HL-60 (cell line): ENCODE data around the gene MCCC1.

Experiments
- DNase-seq, 2 experiments: peaks; one replicate each; pipeline ENCODE4 v3.0.0-alpha.2; 2010 to 2020; ENCODE audit warnings: low read depth in 1 of 2, low spot score in 1 of 2
- H3K27ac ChIP-seq: fragments of 250-450 bp; sonication (Bioruptor Pico); replicated peaks from 2 replicates; pipeline ENCODE4 v1.5.1; 2020; ENCODE audit warnings: mild to moderate bottlenecking, moderate library complexity
- H3K27me3 ChIP-seq: fragments of 250-450 bp; sonication (Bioruptor Pico); 2 replicates; pipeline ENCODE4 v1.5.1; 2021; ENCODE audit warnings: mild to moderate bottlenecking, moderate library complexity; ENCODE audit not compliant: insufficient read depth, poor library complexity, severe bottlenecking
- H3K4me3 ChIP-seq: replicated peaks from 2 replicates; pipeline ENCODE4 v1.5.1; 2011; ENCODE audit warnings: mild to moderate bottlenecking, control low read depth, low read length; ENCODE audit not compliant: insufficient read depth
- GABPA ChIP-seq: IDR thresholded peaks from 2 replicates; pipeline ENCODE4 v1.6.1; 2012; ENCODE audit warnings: low read depth
- POLR2AphosphoS5 ChIP-seq: IDR thresholded peaks from 2 replicates; pipeline ENCODE4 v1.6.1; 2012; ENCODE audit warnings: low read depth
- SPI1 ChIP-seq: IDR thresholded peaks from 2 replicates; pipeline ENCODE4 v1.6.1; 2012; ENCODE audit warnings: low read depth, mild to moderate bottlenecking, borderline replicate concordance
- TF ChIP-seq, protein P1 (sequence below): IDR thresholded peaks from 2 replicates; pipeline ENCODE4 v1.6.1; 2012; ENCODE audit warnings: low read depth; ENCODE audit not compliant: insufficient replicate concordance
- TF ChIP-seq, protein P2 (sequence below): IDR thresholded peaks from one replicate; pipeline ENCODE4 v1.5.1; 2011; ENCODE audit warnings: low read length, control low read depth, inconsistent platforms; ENCODE audit not compliant: insufficient read depth

The MCCC1 gene

DNA sequence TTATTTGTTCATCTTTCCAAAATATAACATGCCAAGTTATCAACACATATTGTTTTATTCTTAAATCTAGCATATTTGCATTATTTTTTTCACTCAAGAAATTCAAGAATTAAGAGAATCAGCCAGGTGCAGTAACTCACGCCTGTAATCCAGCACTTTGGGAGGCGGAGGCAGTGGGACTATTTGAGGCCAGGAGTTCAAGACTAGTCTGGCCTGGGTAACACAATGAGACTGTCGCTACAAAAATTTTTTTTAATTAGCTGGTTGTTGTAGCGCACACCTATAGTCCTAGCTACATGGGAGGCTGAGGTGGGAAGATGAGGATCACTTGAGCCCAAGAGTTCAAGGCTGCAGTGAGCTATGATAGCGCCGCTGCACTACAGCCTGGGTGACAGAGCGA, 129.4 kb downstream of the MCCC1 start:
- no peaks in the 10 kb centered on the region for H3K27me3 ChIP-seq
- TF ChIP-seq GABPA = no peak
- TF ChIP-seq, protein P1, sequence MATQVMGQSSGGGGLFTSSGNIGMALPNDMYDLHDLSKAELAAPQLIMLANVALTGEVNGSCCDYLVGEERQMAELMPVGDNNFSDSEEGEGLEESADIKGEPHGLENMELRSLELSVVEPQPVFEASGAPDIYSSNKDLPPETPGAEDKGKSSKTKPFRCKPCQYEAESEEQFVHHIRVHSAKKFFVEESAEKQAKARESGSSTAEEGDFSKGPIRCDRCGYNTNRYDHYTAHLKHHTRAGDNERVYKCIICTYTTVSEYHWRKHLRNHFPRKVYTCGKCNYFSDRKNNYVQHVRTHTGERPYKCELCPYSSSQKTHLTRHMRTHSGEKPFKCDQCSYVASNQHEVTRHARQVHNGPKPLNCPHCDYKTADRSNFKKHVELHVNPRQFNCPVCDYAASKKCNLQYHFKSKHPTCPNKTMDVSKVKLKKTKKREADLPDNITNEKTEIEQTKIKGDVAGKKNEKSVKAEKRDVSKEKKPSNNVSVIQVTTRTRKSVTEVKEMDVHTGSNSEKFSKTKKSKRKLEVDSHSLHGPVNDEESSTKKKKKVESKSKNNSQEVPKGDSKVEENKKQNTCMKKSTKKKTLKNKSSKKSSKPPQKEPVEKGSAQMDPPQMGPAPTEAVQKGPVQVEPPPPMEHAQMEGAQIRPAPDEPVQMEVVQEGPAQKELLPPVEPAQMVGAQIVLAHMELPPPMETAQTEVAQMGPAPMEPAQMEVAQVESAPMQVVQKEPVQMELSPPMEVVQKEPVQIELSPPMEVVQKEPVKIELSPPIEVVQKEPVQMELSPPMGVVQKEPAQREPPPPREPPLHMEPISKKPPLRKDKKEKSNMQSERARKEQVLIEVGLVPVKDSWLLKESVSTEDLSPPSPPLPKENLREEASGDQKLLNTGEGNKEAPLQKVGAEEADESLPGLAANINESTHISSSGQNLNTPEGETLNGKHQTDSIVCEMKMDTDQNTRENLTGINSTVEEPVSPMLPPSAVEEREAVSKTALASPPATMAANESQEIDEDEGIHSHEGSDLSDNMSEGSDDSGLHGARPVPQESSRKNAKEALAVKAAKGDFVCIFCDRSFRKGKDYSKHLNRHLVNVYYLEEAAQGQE = no peak
- TF ChIP-seq, protein P2, sequence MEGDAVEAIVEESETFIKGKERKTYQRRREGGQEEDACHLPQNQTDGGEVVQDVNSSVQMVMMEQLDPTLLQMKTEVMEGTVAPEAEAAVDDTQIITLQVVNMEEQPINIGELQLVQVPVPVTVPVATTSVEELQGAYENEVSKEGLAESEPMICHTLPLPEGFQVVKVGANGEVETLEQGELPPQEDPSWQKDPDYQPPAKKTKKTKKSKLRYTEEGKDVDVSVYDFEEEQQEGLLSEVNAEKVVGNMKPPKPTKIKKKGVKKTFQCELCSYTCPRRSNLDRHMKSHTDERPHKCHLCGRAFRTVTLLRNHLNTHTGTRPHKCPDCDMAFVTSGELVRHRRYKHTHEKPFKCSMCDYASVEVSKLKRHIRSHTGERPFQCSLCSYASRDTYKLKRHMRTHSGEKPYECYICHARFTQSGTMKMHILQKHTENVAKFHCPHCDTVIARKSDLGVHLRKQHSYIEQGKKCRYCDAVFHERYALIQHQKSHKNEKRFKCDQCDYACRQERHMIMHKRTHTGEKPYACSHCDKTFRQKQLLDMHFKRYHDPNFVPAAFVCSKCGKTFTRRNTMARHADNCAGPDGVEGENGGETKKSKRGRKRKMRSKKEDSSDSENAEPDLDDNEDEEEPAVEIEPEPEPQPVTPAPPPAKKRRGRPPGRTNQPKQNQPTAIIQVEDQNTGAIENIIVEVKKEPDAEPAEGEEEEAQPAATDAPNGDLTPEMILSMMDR = no peak
- DNase-seq = no peak
- H3K4me3 ChIP-seq = no peak overlapping the region
- H3K27ac ChIP-seq = no peak overlapping the region

DNA sequence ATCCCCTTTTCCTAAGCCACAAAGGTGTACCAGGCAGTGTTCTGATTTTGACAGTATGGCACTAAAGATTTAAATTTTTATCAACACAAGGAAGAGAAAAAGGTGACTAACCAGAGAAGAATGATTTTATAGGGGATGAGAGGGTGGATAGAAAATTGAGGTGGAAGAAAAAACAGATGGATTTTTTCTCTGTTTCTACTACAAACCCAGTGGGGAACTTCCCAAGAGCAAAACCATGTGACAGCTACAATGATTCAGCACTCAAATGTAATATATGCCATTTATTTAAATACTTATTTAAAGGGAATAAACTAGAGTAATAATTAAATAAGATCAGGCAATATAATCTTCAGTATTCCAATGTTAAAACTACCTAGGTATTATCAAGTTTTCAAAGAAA, 130.0 kb downstream of the MCCC1 start:
- TF ChIP-seq POLR2AphosphoS5 (no peak), GABPA (no peak), SPI1 (no peak)
- TF ChIP-seq, protein P2 = no peak
- TF ChIP-seq, protein P1 = no peak
- no peak for DNase-seq
- no peak overlapping the region for H3K4me3 ChIP-seq
- no peak overlapping the region for H3K27ac ChIP-seq
- H3K27me3 ChIP-seq = no peaks in the 10 kb centered on the region

DNA sequence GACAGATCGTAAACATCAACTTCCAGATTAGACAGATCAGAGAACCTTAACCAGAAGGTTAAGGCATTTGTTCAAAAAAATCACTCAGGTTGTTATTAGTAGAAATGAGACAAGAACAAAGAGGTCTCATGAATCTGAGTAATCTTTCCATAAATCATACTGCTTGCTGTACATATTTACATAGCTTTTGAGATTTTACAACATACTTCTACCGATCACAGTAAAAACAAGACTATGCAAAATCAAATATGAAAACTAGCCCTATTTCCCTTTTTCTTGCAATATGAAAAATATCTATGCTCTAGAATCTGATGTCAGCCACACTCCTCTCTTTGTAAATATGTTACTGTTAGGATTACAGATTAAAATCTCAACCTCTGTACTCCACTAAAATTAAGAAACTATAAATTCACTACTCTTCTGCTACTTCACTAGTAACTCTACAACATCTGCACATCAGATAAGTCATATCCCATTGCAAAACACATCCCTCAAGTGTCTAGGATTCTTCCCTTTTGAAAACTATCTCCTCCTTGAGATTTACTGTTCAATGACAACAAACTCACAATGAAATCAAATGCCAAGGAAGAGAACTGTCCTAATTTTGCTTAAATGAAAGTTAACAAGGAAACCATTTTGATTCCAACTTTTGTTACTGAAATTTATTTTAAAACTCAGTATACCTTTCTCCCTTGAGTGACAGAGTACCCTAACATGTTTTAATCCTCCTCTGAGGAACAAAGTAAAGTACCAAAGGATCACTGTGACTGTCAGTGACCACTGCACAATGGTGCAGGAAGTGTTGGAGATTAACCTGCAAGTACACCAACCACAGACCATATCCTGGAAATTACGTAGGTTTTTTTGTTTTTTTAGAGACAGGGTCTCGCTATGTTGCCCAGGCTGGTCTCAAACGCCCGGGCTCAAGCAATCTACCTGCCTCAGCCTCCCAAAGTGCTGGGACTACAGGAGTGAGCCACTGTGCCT, 131.8 kb downstream of the MCCC1 start:
- no peak overlapping the region for H3K27ac ChIP-seq
- no peak for TF ChIP-seq SPI1
- TF ChIP-seq, protein P1 = no peak
- TF ChIP-seq, protein P2 = no peak
- H3K4me3 ChIP-seq = no peak overlapping the region
- H3K27me3 ChIP-seq = no peaks in the 10 kb centered on the region
- no peak for DNase-seq
